Transverse colon (tissue), 4 donors: ENCODE data around the gene TEX29. TPM values are rescaled to one million over a fixed set of nuclear protein-coding genes. Genes with fewer than 3 reads are reported as not detected.

Experiments used
- DNase-seq: peaks from one replicate; pipeline ENCODE4 v3.0.0-alpha.2; 2019
- H3K27ac ChIP-seq, 4 donors: fragments of 200-600 bp; sonication (generic); 2 replicates each; pipeline ENCODE4 v1.5.1; 2016 to 2018; ENCODE audit warnings: inconsistent platforms in 4 of 4
- H3K27me3 ChIP-seq: fragments of 200-600 bp; sonication (generic); 2 replicates; pipeline ENCODE4 v1.5.1; 2017; ENCODE audit warnings: inconsistent platforms
- H3K36me3 ChIP-seq, 4 donors: fragments of 200-600 bp; sonication (generic); 2 replicates each; pipeline ENCODE4 v1.5.1; 2017 to 2019; ENCODE audit warnings: inconsistent platforms in 4 of 4
- H3K4me1 ChIP-seq, 4 donors: fragments of 200-600 bp; sonication (generic); 2 replicates each; pipeline ENCODE4 v1.5.1; 2017 to 2020; ENCODE audit warnings: inconsistent platforms in 4 of 4
- H3K4me3 ChIP-seq, 4 donors: fragments of 200-600 bp; sonication (generic); 1 replicate in 1 of 4; 2 replicates in 3 of 4; pipeline versions ENCODE4 v1.5.1 to v1.6.1; 2017 to 2019; ENCODE audit warnings: inconsistent platforms in 4 of 4
- H3K9me3 ChIP-seq, 2 donors: fragments of 200-600 bp; sonication (generic); 2 replicates each; pipeline ENCODE4 v1.5.1; 2017 to 2019; ENCODE audit warnings: inconsistent platforms in 2 of 2
- CTCF ChIP-seq, 5 experiments: fragments of 200-600 bp in 3 of 5; fragments of 450-650 bp in 2 of 5; sonication (generic) in 3 of 5; IDR thresholded peaks; 1 replicate in 2 of 5; 2 replicates in 3 of 5; pipeline ENCODE4 v1.5.1; 2016 to 2017; ENCODE audit warnings: antibody characterized with exemption in 5 of 5, inconsistent platforms in 3 of 5, mild to moderate bottlenecking in 2 of 5, moderate library complexity in 1 of 5
- EP300 ChIP-seq: sonication (generic); formaldehyde crosslinking; IDR thresholded peaks from one replicate; pipeline ENCODE4 v1.6.1; 2017; ENCODE audit warnings: antibody characterized with exemption, low read depth
- POLR2A ChIP-seq: fragments of 450-650 bp; IDR thresholded peaks from one replicate; pipeline ENCODE4 v1.6.1; 2016; ENCODE audit warnings: antibody characterized with exemption, mild to moderate bottlenecking, moderate library complexity
- POLR2AphosphoS5 ChIP-seq, 3 donors: sonication (generic); formaldehyde crosslinking; IDR thresholded peaks; one replicate each; pipeline ENCODE4 v1.6.1; 2016; ENCODE audit warnings: antibody characterized with exemption in 3 of 3
- WGBS, 2 donors: methylation state at CpG; one replicate each; pipeline ENCODE4 v1.1.5; 2018; ENCODE audit warnings: low coverage in 1 of 2; 5-methylcytosine and 5-hydroxymethylcytosine counted together
- in situ Hi-C, 4 donors: fragments of 200-750 bp; cut with MboI; loops; one replicate each; pipeline versions ENCODE4 v1.15.0 to v1.15.1; 2017; ENCODE audit warnings: low sequenced_read_pairs in 3 of 4, low pct_ligation_motif_present in 1 of 4, low pct_unique_long_range_greater_than_20kb in 1 of 4
- intact Hi-C: fragments of 100-400 bp; cut with DNase I; formaldehyde crosslinking; loops from one replicate; pipeline ENCODE4 v1.15.1; 2023; ENCODE audit warnings: low total_unique reads
- total RNA-seq, 4 donors: library from RNA; depleted of rRNA; stranded (reverse); fragments of >200 nt; gene quantifications; one replicate each; pipeline ENCODE4 v1.1.0, GENCODE V29; 2016

Gene TEX29
- total RNA-seq, 4 donors from 2014 or later, result not detected

DNA sequence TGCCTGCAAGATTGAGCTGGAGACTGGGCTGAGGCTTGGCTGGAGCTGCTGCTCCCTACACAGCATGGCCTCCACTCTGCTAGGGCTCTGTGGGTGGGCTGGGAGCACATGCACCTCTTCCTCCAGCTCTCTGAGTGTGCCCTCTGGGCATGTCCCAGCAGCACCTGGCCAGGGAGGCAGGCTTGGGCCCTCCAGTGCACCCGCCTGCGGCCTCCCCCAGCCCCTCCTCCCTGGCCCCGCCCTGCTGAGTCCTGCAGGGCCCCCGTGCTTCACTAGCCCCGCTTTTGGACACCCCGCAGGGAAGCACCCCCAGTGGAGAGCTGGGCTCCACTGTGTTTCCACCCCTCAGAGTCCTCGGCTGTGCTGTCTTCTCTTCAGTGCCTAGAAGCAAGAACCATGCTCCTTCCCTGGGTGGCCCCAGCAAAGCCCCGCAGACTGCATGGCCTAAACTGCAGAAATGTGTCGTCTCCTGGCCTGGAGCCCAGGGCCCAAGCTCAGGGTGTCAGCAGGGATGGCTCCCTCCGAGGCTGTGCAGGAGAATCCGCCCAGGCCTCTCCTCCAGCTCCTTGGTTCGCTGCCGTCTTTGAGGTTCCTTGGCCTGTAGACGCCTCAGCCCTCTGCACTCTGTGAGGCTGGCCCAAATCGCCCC is 5.0 kb upstream of the TEX29 start:
- Histone ChIP-seq H3K9me3 (peaks cover 0 to 5% of the 10 kb centered on the region in 2 donors), H3K27ac (no peak overlapping the region), H3K4me3 (no peak overlapping the region), H3K4me1 (no peaks in the 10 kb centered on the region), H3K27me3 (no peaks in the 10 kb centered on the region), H3K36me3 (no peaks in the 10 kb centered on the region)
- intact Hi-C loops (no loop called here), in situ Hi-C loops (no loop called here)
- DNase-seq, result no peak
- WGBS, 2 donors, result 86% methylated on average over 15 of the region's 15 CpGs; no CpG with 5 or more reads in 1 of the 2 donors
- TF ChIP-seq POLR2AphosphoS5 (IDR thresholded peaks at IDR 0.05), result no peak
- no peak for TF ChIP-seq POLR2A
- TF ChIP-seq EP300, result no peak
- no peak for TF ChIP-seq CTCF (IDR thresholded peaks at IDR 0.05)

DNA sequence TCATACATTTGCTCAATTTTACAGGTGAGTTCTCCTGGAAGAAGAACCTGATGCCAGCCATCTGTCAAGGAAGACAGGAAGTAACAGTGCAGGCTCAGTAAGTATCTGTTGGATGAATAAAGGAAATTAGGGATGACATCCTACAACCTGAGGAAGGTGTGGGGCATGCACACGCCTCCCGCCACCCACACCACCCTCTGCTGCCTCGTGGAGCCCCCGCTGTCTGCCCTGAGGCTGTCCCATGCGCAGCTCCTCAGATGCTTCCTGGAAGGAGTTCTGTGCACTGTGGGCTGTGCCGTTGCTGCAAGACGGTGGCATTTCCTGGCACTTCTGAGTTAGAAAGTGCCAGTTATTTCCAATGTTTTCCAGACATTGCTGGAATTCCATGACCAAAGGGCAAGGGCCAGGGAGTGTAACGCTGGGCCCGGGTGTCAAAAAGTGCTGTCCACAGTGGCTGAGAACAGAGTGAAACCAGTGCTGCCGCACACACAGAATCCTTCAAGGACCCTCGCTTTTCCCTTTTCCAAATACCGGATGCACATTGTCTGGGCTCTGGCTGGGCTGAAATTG is 4.2 kb upstream of the TEX29 start:
- no peak for DNase-seq
- Histone ChIP-seq H3K4me1 (no peaks in the 10 kb centered on the region), H3K36me3 (no peaks in the 10 kb centered on the region), H3K27ac (no peak overlapping the region), H3K4me3 (no peak overlapping the region), H3K9me3 (peaks cover 0 to 5% of the 10 kb centered on the region in 2 donors), H3K27me3 (no peaks in the 10 kb centered on the region)
- intact Hi-C loops, result no loop called here
- in situ Hi-C loops, result no loop called here
- 88 to 100% methylated on average over 1 to 12 of the region's 12 CpGs for whole genome bisulfite sequencing, 2 donors
- TF ChIP-seq CTCF (IDR thresholded peaks at IDR 0.05) (no peak), POLR2AphosphoS5 (IDR thresholded peaks at IDR 0.05) (no peak), POLR2A (no peak), EP300 (no peak)

DNA sequence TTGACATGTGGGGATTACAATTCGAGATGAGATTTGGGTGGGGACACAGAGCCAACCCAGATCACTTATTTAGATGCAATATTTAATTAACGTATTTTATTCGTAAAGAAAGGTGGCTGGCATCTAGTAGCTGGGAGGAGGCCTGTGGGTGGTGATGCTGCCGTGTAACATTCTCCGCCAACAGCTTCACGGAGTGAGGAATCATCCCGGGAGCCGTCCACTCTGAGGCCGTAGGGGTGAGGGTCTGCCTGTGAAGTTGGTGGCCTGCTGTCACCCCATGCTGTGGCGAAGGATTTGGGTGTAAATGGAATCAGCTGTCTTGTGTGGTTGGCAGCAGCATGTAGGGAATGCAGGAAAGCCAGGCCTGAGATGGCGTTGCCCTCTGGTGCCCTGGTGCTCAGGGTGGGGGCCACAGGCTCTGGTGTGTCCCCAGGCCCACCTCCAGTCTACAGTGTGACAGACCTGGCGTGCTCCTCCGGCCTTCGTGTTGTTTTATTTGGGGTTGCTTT is 3.3 kb upstream of the TEX29 start:
- 93% methylated on average over 14 of the region's 14 CpGs; no CpG with 5 or more reads in 1 of the 2 donors for WGBS, 2 donors
- Histone ChIP-seq H3K27ac (no peak overlapping the region), H3K4me1 (no peaks in the 10 kb centered on the region), H3K27me3 (no peaks in the 10 kb centered on the region), H3K9me3 (peaks cover 0 to 5% of the 10 kb centered on the region in 2 donors), H3K4me3 (no peak overlapping the region), H3K36me3 (no peaks in the 10 kb centered on the region)
- no peak for TF ChIP-seq CTCF (IDR thresholded peaks at IDR 0.05)
- no peak for TF ChIP-seq POLR2A
- TF ChIP-seq POLR2AphosphoS5 (IDR thresholded peaks at IDR 0.05), result no peak
- no peak for TF ChIP-seq EP300
- in situ Hi-C loops, result no loop called here
- no peak for DNase-seq
- intact Hi-C loops, result no loop called here

DNA sequence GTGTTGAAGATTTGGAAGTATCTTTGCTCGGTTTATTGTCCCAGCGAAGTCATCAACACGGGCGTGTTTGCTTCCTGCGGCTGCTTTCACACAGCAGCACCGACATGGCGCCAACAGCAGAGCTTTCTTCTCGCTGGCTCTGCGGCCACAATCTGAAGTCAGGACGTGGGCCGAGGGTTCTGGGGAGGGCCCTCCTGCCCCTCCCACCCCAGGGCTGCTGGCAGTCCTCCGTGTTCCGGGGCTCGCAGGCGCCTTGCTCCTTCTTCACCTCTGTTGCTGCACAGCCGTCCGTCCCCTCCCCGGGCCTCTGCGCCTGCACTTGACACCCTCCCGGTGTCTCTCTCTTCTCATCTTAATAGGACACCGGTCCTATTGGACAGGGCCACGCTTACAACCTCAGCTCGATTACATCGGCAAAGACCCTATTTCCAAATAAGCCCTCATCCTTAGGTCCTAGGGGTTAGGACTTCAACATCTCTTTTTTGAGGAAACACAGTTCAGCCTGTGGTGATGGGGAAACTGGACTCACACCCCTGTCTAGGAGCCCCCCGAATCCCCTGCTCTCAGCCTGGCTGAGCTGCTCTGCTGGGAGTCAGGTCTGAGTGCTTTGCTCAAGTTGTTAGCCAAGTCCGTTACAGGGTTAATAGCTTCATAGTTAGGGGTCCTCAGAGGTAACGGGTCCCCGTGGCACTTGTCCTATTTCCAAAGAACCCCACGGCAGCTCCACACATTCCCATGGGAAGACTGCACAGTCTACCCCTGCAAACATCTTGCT is 2.7 kb upstream of the TEX29 start:
- Histone ChIP-seq H3K9me3 (peaks cover 0 to 2% of the 10 kb centered on the region in 2 donors), H3K36me3 (no peaks in the 10 kb centered on the region), H3K27me3 (no peaks in the 10 kb centered on the region), H3K4me3 (no peak overlapping the region), H3K27ac (no peak overlapping the region), H3K4me1 (no peaks in the 10 kb centered on the region)
- no peak for DNase-seq
- no peak for TF ChIP-seq POLR2AphosphoS5 (IDR thresholded peaks at IDR 0.05)
- no peak for TF ChIP-seq CTCF (IDR thresholded peaks at IDR 0.05)
- no peak for TF ChIP-seq EP300
- TF ChIP-seq POLR2A, result no peak
- intact Hi-C loops, result no loop called here
- 90 to 93% methylated on average over 15 to 29 of the region's 29 CpGs for WGBS, 2 donors
- in situ Hi-C loops, result no loop called here
